ENCODE measurements around the gene BRSK2. TPM values are rescaled to one million over a fixed set of nuclear protein-coding genes. Genes with fewer than 3 reads are reported as not detected.

Gene BRSK2
- polyA plus RNA-seq, 2 donors = 0.90 to 1.1 TPM

- peaks cover 21 to 55% of the 10 kb centered on the region in 2 donors for H3K4me1 ChIP-seq (ENCODE audit: control insufficient read depth in 2 of 2, insufficient read depth in 2 of 2, low read length in 1 of 2)
- H3K27me3 ChIP-seq (ENCODE audit: control insufficient read depth in 1 of 2, insufficient read depth in 2 of 2, low read length in 2 of 2) = no peaks in the 10 kb centered on the region
- peaks cover 0 to 10% of the 10 kb centered on the region in 2 donors for H3K36me3 ChIP-seq (ENCODE audit: control insufficient read depth in 2 of 2, insufficient read depth in 2 of 2, low read length in 1 of 2)
- no peaks in the 10 kb centered on the region for H3K9me3 ChIP-seq (ENCODE audit: control insufficient read depth in 2 of 2, insufficient read depth in 1 of 2, low read depth in 1 of 2, low read length in 1 of 2)
- peak overlapping the region; percentile 47 to 60 for H3K27ac ChIP-seq (ENCODE audit: low read depth in 2 of 2, low read length in 1 of 2)
- 75 to 76% methylated on average over 20 to 21 of the region's 21 CpGs for WGBS, 2 donors
- H3K4me3 ChIP-seq (ENCODE audit: low read depth in 1 of 2, low read length in 2 of 2) = no peak overlapping the region
These were observed 97.5 kb downstream of the BRSK2 start for GRCh38 chr11:1487091-1487850.

GRCh38 chr11:1487851-1488574 lies 98.3 kb downstream of the BRSK2 start:
- H3K36me3 ChIP-seq (ENCODE audit: control insufficient read depth in 2 of 2, insufficient read depth in 2 of 2, low read length in 1 of 2) = peaks cover 0 to 10% of the 10 kb centered on the region in 2 donors
- H3K27ac ChIP-seq (ENCODE audit: low read depth in 2 of 2, low read length in 1 of 2) = peak overlapping the region; percentile 47 to 60
- no peak overlapping the region for H3K4me3 ChIP-seq (ENCODE audit: low read depth in 1 of 2, low read length in 2 of 2)
- peaks cover 21 to 48% of the 10 kb centered on the region in 2 donors for H3K4me1 ChIP-seq (ENCODE audit: control insufficient read depth in 2 of 2, insufficient read depth in 2 of 2, low read length in 1 of 2)
- no peaks in the 10 kb centered on the region for H3K27me3 ChIP-seq (ENCODE audit: control insufficient read depth in 1 of 2, insufficient read depth in 2 of 2, low read length in 2 of 2)
- 65 to 80% methylated on average over 23 of the region's 23 CpGs for WGBS, 2 donors
- H3K9me3 ChIP-seq (ENCODE audit: control insufficient read depth in 2 of 2, insufficient read depth in 1 of 2, low read depth in 1 of 2, low read length in 1 of 2) = no peaks in the 10 kb centered on the region

DNA sequence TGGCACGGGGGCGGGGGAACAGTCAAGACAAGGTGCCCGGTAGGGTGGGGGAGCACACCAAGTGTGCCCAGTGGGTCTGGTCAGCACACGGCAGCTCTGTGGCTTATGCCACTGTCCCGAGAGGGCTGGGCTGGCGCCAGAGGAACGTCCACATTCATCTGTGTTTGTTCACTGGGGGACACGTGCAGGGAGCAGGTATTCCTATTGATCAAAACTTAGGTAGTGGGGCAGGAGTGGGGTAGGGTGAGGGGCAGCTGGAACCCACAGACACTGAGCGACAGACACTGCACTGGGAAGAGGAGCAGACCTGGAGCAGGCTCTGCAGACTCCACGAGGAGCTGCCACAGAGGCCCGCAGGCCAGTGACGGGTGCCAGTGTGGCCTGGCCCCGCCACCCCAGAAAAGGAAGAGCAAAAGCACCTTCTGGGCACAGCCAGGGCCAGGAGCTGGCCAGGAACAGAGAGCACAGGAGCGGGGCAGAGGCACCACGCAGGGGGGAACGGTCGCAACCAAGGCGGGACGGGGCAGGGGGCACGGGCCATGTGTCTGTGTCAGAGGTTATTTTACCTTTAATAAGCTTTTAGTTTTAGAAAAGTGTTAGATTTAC lies 98.9 kb downstream of the BRSK2 start:
- Histone ChIP-seq H3K4me3 (ENCODE audit: low read depth in 1 of 2, low read length in 2 of 2) (no peak overlapping the region), H3K9me3 (ENCODE audit: control insufficient read depth in 2 of 2, insufficient read depth in 1 of 2, low read depth in 1 of 2, low read length in 1 of 2) (no peaks in the 10 kb centered on the region), H3K27ac (ENCODE audit: low read depth in 2 of 2, low read length in 1 of 2) (no peak overlapping the region), H3K4me1 (ENCODE audit: control insufficient read depth in 2 of 2, insufficient read depth in 2 of 2, low read length in 1 of 2) (peaks cover 21 to 43% of the 10 kb centered on the region in 2 donors), H3K36me3 (ENCODE audit: control insufficient read depth in 2 of 2, insufficient read depth in 2 of 2, low read length in 1 of 2) (peaks cover 0 to 6% of the 10 kb centered on the region in 2 donors), H3K27me3 (ENCODE audit: control insufficient read depth in 1 of 2, insufficient read depth in 2 of 2, low read length in 2 of 2) (no peaks in the 10 kb centered on the region)
- 77 to 85% methylated on average over 20 of the region's 20 CpGs for WGBS, 2 donors

DNA sequence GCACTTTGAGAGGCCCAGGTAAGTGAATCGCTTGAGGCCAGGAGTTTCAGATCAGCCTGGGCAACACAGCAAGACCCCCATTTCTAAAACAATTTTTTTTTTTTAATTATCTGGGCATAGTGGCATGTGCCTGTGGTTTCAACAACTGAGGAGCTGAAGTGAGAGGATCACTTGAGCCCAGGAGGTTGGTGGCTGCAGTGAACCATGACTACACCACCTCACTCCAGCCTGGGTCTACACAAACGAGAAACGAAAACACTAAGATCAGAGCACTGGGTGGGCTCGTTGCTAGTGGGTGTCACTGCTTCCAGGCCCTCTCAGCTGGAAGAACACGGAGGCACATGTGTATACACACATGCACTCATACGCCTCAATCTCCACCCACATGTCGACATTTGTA lies 100.9 kb downstream of the BRSK2 start:
- WGBS, 2 donors = 79 to 85% methylated on average over 7 of the region's 7 CpGs
- Histone ChIP-seq H3K27me3 (ENCODE audit: control insufficient read depth in 1 of 2, insufficient read depth in 2 of 2, low read length in 2 of 2) (no peaks in the 10 kb centered on the region), H3K4me1 (ENCODE audit: control insufficient read depth in 2 of 2, insufficient read depth in 2 of 2, low read length in 1 of 2) (peaks cover 21 to 33% of the 10 kb centered on the region in 2 donors), H3K27ac (ENCODE audit: low read depth in 2 of 2, low read length in 1 of 2) (no peak overlapping the region), H3K4me3 (ENCODE audit: low read depth in 1 of 2, low read length in 2 of 2) (no peak overlapping the region), H3K36me3 (ENCODE audit: control insufficient read depth in 2 of 2, insufficient read depth in 2 of 2, low read length in 1 of 2) (peaks cover 0 to 4% of the 10 kb centered on the region in 2 donors), H3K9me3 (ENCODE audit: control insufficient read depth in 2 of 2, insufficient read depth in 1 of 2, low read depth in 1 of 2, low read length in 1 of 2) (no peaks in the 10 kb centered on the region)

DNA sequence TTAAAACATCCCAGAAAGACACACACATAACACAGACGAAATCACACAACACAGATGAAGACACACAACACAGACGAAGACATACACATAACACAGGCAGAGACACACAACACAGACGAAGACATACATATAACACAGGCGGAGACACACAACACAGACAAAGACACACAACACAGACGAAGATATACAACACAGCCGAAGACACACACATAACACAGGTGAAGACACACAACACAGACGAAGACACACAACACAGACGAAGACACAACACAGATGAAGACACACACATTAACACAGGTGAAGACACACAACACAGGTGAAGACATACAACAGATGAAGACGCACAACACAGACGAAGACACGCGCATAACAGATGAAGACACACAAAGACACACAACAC lies 101.6 kb downstream of the BRSK2 start:
- Histone ChIP-seq H3K9me3 (ENCODE audit: control insufficient read depth in 2 of 2, insufficient read depth in 1 of 2, low read depth in 1 of 2, low read length in 1 of 2) (no peaks in the 10 kb centered on the region), H3K36me3 (ENCODE audit: control insufficient read depth in 2 of 2, insufficient read depth in 2 of 2, low read length in 1 of 2) (peaks cover 0 to 4% of the 10 kb centered on the region in 2 donors), H3K27ac (ENCODE audit: low read depth in 2 of 2, low read length in 1 of 2) (no peak overlapping the region), H3K27me3 (ENCODE audit: control insufficient read depth in 1 of 2, insufficient read depth in 2 of 2, low read length in 2 of 2) (no peaks in the 10 kb centered on the region), H3K4me3 (ENCODE audit: low read depth in 1 of 2, low read length in 2 of 2) (no peak overlapping the region), H3K4me1 (ENCODE audit: control insufficient read depth in 2 of 2, insufficient read depth in 2 of 2, low read length in 1 of 2) (peaks cover 14 to 28% of the 10 kb centered on the region in 2 donors)
- WGBS, 2 donors = 97% methylated on average over 12 of the region's 12 CpGs

- Histone ChIP-seq H3K36me3 (ENCODE audit: control insufficient read depth in 2 of 2, insufficient read depth in 2 of 2, low read length in 1 of 2) (peaks cover 0 to 2% of the 10 kb centered on the region in 2 donors), H3K27ac (ENCODE audit: low read depth in 2 of 2, low read length in 1 of 2) (no peak overlapping the region), H3K4me3 (ENCODE audit: low read depth in 1 of 2, low read length in 2 of 2) (no peak overlapping the region), H3K27me3 (ENCODE audit: control insufficient read depth in 1 of 2, insufficient read depth in 2 of 2, low read length in 2 of 2) (no peaks in the 10 kb centered on the region), H3K4me1 (ENCODE audit: control insufficient read depth in 2 of 2, insufficient read depth in 2 of 2, low read length in 1 of 2) (peaks cover 7 to 15% of the 10 kb centered on the region in 2 donors), H3K9me3 (ENCODE audit: control insufficient read depth in 2 of 2, insufficient read depth in 1 of 2, low read depth in 1 of 2, low read length in 1 of 2) (no peaks in the 10 kb centered on the region)
- 93 to 96% methylated on average over 3 of the region's 3 CpGs for WGBS, 2 donors
These were observed 104.0 kb downstream of the BRSK2 start for GRCh38 chr11:1493650-1494244.

GRCh38 chr11:1494650-1495049 lies 104.9 kb downstream of the BRSK2 start:
- H3K4me1 ChIP-seq (ENCODE audit: control insufficient read depth in 2 of 2, insufficient read depth in 2 of 2, low read length in 1 of 2) = peaks cover 4 to 14% of the 10 kb centered on the region in 2 donors
- H3K27ac ChIP-seq (ENCODE audit: low read depth in 2 of 2, low read length in 1 of 2) = no peak overlapping the region
- H3K36me3 ChIP-seq (ENCODE audit: control insufficient read depth in 2 of 2, insufficient read depth in 2 of 2, low read length in 1 of 2) = peaks cover 0 to 6% of the 10 kb centered on the region in 2 donors
- no peak overlapping the region for H3K4me3 ChIP-seq (ENCODE audit: low read depth in 1 of 2, low read length in 2 of 2)
- 64 to 78% methylated on average over 3 of the region's 3 CpGs for WGBS, 2 donors
- no peaks in the 10 kb centered on the region for H3K9me3 ChIP-seq (ENCODE audit: control insufficient read depth in 2 of 2, insufficient read depth in 1 of 2, low read depth in 1 of 2, low read length in 1 of 2)
- no peaks in the 10 kb centered on the region for H3K27me3 ChIP-seq (ENCODE audit: control insufficient read depth in 1 of 2, insufficient read depth in 2 of 2, low read length in 2 of 2)

DNA sequence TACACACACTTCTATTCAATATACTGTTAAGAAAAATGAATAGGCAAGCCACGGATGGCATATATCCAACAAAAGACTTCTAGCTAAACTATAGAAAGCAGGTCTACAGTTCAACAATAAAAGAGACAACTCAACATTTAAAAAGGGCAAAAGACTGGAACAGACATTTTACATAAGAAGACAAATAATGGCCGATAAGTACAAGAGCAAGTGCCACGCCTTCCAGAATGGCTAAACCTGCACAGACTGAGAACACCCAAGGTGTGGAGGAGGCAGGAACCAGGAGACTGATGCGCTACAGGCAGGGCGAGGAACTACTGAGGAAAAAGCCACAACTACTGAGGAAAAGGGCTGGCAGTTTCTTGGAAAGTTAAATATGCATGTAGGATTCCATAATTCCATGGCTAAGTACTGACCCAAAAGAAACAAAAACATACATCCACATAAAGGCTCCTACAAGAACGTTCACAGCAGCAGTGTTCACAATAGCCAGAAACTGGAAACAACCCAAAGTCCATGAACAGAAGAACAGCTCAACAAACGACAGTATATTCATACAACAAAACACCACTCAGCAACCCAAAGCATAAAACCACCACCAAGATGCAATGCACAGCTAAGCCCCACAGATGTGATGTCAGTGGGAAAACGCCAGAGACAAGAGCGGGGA lies 106.5 kb downstream of the BRSK2 start:
- Histone ChIP-seq H3K4me3 (ENCODE audit: low read depth in 1 of 2, low read length in 2 of 2) (no peak overlapping the region), H3K27me3 (ENCODE audit: control insufficient read depth in 1 of 2, insufficient read depth in 2 of 2, low read length in 2 of 2) (no peaks in the 10 kb centered on the region), H3K4me1 (ENCODE audit: control insufficient read depth in 2 of 2, insufficient read depth in 2 of 2, low read length in 1 of 2) (peaks cover 10 to 22% of the 10 kb centered on the region in 2 donors), H3K27ac (ENCODE audit: low read depth in 2 of 2, low read length in 1 of 2) (peak overlapping the region in 1 of 2 donors; percentile 34), H3K9me3 (ENCODE audit: control insufficient read depth in 2 of 2, insufficient read depth in 1 of 2, low read depth in 1 of 2, low read length in 1 of 2) (no peaks in the 10 kb centered on the region), H3K36me3 (ENCODE audit: control insufficient read depth in 2 of 2, insufficient read depth in 2 of 2, low read length in 1 of 2) (peaks cover 0 to 15% of the 10 kb centered on the region in 2 donors)
- 72 to 74% methylated on average over 9 of the region's 9 CpGs for WGBS, 2 donors

DNA sequence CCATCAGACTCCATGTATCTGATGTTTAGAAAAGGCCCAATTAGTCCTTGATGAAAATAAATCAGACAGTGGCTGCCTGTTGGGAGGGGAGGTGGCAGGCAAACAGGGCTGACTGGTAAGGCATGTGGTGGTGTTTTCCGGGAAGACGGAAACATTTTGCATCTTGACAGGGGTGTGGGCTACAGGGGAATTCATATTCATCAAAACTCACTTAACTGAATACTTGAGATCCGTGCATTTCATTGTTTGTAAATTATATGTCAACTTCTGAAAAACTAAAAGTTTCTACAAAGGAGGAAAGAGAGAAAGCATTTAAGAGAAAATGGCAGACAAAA lies 107.0 kb downstream of the BRSK2 start:
- peaks cover 10 to 21% of the 10 kb centered on the region in 2 donors for H3K4me1 ChIP-seq (ENCODE audit: control insufficient read depth in 2 of 2, insufficient read depth in 2 of 2, low read length in 1 of 2)
- no peaks in the 10 kb centered on the region for H3K9me3 ChIP-seq (ENCODE audit: control insufficient read depth in 2 of 2, insufficient read depth in 1 of 2, low read depth in 1 of 2, low read length in 1 of 2)
- WGBS, 2 donors = 56 to 67% methylated on average over 3 of the region's 3 CpGs
- peak overlapping the region in 1 of 2 donors; percentile 26 for H3K27ac ChIP-seq (ENCODE audit: low read depth in 2 of 2, low read length in 1 of 2)
- H3K27me3 ChIP-seq (ENCODE audit: control insufficient read depth in 1 of 2, insufficient read depth in 2 of 2, low read length in 2 of 2) = no peaks in the 10 kb centered on the region
- H3K36me3 ChIP-seq (ENCODE audit: control insufficient read depth in 2 of 2, insufficient read depth in 2 of 2, low read length in 1 of 2) = peaks cover 0 to 15% of the 10 kb centered on the region in 2 donors
- H3K4me3 ChIP-seq (ENCODE audit: low read depth in 1 of 2, low read length in 2 of 2) = no peak overlapping the region

Data from esophagus (tissue), 2 donors.